Prostate gland (tissue), 2 donors: ENCODE measurements around the gene ANKRD62.
"Not testable (repeated sequence)": the region's sequence is repeated elsewhere in the genome, so short reads cannot be mapped to it uniquely, and the experiment has no call there.

ENCODE experiments used
- POLR2A ChIP-seq: fragments of 450-650 bp; IDR thresholded peaks from one replicate; pipeline ENCODE4 v1.6.1; 2016; ENCODE audit warnings: antibody characterized with exemption, mild to moderate bottlenecking
- POLR2AphosphoS5 ChIP-seq: sonication (generic); formaldehyde crosslinking; IDR thresholded peaks from one replicate; pipeline ENCODE4 v1.6.1; 2017; ENCODE audit warnings: antibody characterized with exemption
- TF ChIP-seq, protein P1 (sequence below), 4 experiments: fragments of 200-600 bp in 2 of 4; fragments of 450-650 bp in 2 of 4; sonication (generic) in 2 of 4; IDR thresholded peaks; 1 replicate in 3 of 4; 2 replicates in 1 of 4; pipeline ENCODE4 v1.5.1; 2016 to 2019; ENCODE audit warnings: antibody characterized with exemption in 4 of 4, mild to moderate bottlenecking in 2 of 4, moderate library complexity in 2 of 4

DNA sequence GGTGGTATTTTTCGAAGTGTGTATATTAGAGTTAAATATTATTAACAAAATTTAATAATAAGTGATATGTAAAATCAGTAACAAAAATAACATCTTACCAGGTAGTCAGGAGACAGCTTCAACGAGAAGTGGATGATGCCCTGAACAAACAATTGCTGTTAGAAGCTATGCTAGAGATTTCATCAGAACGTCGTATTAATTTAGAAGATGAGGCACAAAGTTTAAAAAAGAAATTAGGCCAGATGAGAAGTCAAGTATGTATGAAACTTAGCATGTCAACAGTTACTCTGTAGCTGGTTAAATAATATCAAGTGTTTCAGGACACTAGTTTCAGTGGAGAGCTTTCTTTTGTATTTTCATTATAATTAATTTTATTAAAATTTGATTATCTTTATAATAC lies 34.0 kb downstream of the ANKRD62 start:
- TF ChIP-seq, protein P1, sequence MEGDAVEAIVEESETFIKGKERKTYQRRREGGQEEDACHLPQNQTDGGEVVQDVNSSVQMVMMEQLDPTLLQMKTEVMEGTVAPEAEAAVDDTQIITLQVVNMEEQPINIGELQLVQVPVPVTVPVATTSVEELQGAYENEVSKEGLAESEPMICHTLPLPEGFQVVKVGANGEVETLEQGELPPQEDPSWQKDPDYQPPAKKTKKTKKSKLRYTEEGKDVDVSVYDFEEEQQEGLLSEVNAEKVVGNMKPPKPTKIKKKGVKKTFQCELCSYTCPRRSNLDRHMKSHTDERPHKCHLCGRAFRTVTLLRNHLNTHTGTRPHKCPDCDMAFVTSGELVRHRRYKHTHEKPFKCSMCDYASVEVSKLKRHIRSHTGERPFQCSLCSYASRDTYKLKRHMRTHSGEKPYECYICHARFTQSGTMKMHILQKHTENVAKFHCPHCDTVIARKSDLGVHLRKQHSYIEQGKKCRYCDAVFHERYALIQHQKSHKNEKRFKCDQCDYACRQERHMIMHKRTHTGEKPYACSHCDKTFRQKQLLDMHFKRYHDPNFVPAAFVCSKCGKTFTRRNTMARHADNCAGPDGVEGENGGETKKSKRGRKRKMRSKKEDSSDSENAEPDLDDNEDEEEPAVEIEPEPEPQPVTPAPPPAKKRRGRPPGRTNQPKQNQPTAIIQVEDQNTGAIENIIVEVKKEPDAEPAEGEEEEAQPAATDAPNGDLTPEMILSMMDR (IDR thresholded peaks at IDR 0.05), result not testable (repeated sequence)
- TF ChIP-seq POLR2AphosphoS5, POLR2A: not testable (repeated sequence)
